SU-DHL-6 (cell line): ENCODE data around the gene ATG4C.
"Not testable (repeated sequence)": the region's sequence is repeated elsewhere in the genome, so short reads cannot be mapped to it uniquely, and the experiment has no call there.

Experiments used
- H2AFZ ChIP-seq: fragments of 200-600 bp; sonication (generic); 2 replicates; pipeline ENCODE4 v1.6.1; 2014; ENCODE audit warnings: low read depth, mild to moderate bottlenecking, moderate library complexity, mixed read lengths, antibody characterized with exemption, low read length; ENCODE audit not compliant: severe bottlenecking
- H3F3A ChIP-seq: fragments of 200-600 bp; shearing (Covaris generic); 2 replicates; pipeline ENCODE4 v1.6.0; 2016; ENCODE audit warnings: antibody characterized with exemption, mild to moderate bottlenecking; ENCODE audit not compliant: insufficient read depth
- H3K27ac ChIP-seq: fragments of 200-600 bp; sonication (generic); 2 replicates; pipeline ENCODE4 v1.5.1; 2016; ENCODE audit warnings: low read depth, mild to moderate bottlenecking, low read length, moderate library complexity, mixed read lengths
- H3K27me3 ChIP-seq: fragments of 200-600 bp; sonication (generic), shearing (Covaris generic); 2 replicates; pipeline ENCODE4 v1.6.0; 2014; ENCODE audit warnings: mild to moderate bottlenecking, low read length
- H3K36me3 ChIP-seq: fragments of 200-600 bp; sonication (generic); 2 replicates; pipeline ENCODE4 v1.6.1; 2014; ENCODE audit warnings: mild to moderate bottlenecking, low read length, mixed read lengths
- H3K4me2 ChIP-seq: fragments of 300-600, 200-600 bp; shearing (Covaris generic), sonication (generic); 2 replicates; pipeline ENCODE4 v1.6.0; 2014; ENCODE audit warnings: low read length, low read depth, mild to moderate bottlenecking; ENCODE audit not compliant: poor library complexity, severe bottlenecking
- H3K4me3 ChIP-seq: fragments of 200-600 bp; sonication (generic); 2 replicates; pipeline ENCODE4 v1.5.1; 2014; ENCODE audit warnings: antibody characterized with exemption, low read length, mild to moderate bottlenecking, mixed read lengths; ENCODE audit not compliant: insufficient read depth, poor library complexity, severe bottlenecking
- H3K79me2 ChIP-seq: fragments of 200-600 bp; sonication (generic); 2 replicates; pipeline ENCODE4 v1.6.1; 2014; ENCODE audit warnings: mild to moderate bottlenecking, low read length, moderate library complexity; ENCODE audit not compliant: insufficient read depth
- H3K9ac ChIP-seq: fragments of 200-600 bp; sonication (generic); 2 replicates; pipeline ENCODE4 v1.7.0; 2014; ENCODE audit warnings: mild to moderate bottlenecking, low read length
- H3K9me2 ChIP-seq: fragments of 200-600 bp; sonication (generic); replicated peaks from 2 replicates; pipeline ENCODE4 v1.6.1; 2014; ENCODE audit warnings: low read length; ENCODE audit not compliant: insufficient read depth
- H3K9me3 ChIP-seq: fragments of 200-600 bp; sonication (generic); 2 replicates; pipeline ENCODE4 v1.6.1; 2014; ENCODE audit warnings: low read length, mixed read lengths; ENCODE audit not compliant: insufficient read depth
- H4K20me1 ChIP-seq: fragments of 200-600 bp; sonication (generic); 2 replicates; pipeline ENCODE4 v1.6.1; 2014; ENCODE audit warnings: low read depth, mild to moderate bottlenecking, antibody characterized with exemption, low read length, moderate library complexity, mixed read lengths
- CTCF ChIP-seq: fragments of 200-600 bp; sonication (generic); IDR thresholded peaks from one replicate; pipeline ENCODE4 v1.5.1; 2017; ENCODE audit warnings: antibody characterized with exemption, mild to moderate bottlenecking, low read length, moderate library complexity; ENCODE audit not compliant: insufficient read depth, poor library complexity, severe bottlenecking
- EZH2phosphoT487 ChIP-seq: fragments of 200-600 bp; sonication (generic), shearing (Covaris generic); conservative IDR thresholded peaks from 2 replicates; pipeline ENCODE4 v1.6.1; 2018; ENCODE audit warnings: mild to moderate bottlenecking, antibody characterized with exemption, low read length, moderate library complexity, mixed read lengths

The ATG4C gene

DNA sequence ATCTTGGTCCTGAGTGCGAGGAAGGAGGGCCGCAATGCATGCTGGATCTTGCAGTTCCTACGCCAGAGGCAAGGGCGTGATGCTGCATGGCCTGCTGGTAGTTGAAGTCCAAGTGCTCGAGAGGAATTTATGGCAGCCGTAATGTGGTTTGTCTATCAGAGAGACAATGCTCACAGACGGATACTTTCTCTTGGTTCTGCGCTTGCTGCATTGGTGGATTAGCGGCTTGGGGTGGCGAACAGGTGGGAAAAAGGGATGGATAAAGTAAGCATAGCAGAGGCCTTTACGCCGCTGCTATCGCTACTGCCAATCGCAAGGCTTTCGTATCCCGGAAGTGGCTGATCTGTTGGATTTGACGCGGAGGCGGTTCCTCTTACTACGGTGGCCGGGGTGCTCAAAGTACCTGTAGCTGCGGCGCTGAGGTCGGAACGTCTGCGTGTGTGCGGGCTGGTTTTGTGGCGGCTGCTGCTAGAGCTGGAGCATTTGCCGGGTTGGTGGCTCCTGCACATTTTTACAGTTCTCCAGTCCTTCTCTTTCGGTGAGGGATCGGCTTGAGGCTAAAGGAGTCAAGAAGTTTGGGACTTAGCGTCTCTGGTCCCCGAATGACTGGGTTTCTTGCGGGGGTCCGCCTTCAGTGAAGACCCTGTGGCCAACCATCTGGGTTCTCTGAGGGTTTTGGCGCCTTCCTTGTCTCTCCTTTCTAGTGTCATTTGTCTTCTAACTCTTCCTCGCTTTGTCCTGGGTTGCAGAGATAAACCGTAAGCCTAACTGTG is at the start of gene ATG4C:
Gene ATG4C (plus strand): TSS at position 397 of the 773 bp plus-strand sequence. CDS start 19,655 bp downstream, outside the sequence.
- Histone ChIP-seq H3K4me3 (peak within 1 kb of the TSS; percentile 93), H3F3A (peaks cover 7% of the 10 kb centered on the region; the same call in 1 of the 2 replicates), H3K9ac (peak within 1 kb of the TSS; percentile 81), H3K27me3 (no peaks in the 10 kb centered on the region), H3K36me3 (no peaks in the 10 kb centered on the region), H3K9me3 (no peaks in the 10 kb centered on the region), H3K9me2 (no peaks in the 10 kb centered on the region), H3K27ac (peak within 1 kb of the TSS; percentile 81), H2AFZ (peak within 1 kb of the TSS; percentile 94), H4K20me1 (no peaks in the 10 kb centered on the region), H3K79me2 (peaks cover 48% of the 10 kb centered on the region), H3K4me2 (peak within 1 kb of the TSS; percentile 76)
- TF ChIP-seq EZH2phosphoT487, result no peak
- no peak for TF ChIP-seq CTCF

DNA sequence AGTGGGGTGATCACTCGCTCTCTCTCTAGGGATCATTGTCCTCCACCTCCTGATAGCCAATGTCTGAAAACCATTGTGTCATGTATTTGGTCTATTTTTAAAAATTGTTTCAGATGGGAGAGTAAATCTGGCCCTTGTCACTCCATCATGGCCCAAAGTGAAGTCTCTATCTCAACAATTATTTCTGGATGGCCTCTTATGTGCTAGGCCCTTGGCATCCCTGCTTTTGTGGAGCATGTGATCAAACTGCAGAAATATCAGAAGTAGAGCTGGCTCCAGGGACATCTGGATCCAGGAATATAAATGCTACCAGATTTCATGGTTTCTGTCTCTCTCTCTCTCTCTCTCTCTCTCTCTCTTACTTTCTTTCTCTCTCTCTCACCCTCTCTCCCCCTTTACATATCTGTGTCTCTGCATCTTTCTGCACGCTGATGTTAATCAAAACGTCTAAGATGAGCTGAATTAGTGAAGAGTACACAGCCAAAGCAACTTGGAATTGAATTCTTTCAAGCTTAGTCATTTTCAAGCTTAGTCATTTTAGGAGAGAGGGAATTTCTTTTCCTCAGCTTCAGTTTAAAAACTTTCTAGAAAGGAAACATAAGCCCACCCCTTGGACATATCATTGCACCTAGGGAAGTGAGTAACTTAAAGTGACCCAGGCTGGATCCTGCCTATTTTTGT is 48.3 kb upstream of the ATG4C start:
- Histone ChIP-seq H2AFZ (no peak overlapping the region), H3K79me2 (no peaks in the 10 kb centered on the region), H3K9me3 (no peaks in the 10 kb centered on the region), H3K36me3 (no peaks in the 10 kb centered on the region), H3K27me3 (no peaks in the 10 kb centered on the region), H3K4me3 (no peak overlapping the region), H3F3A (no peaks in the 10 kb centered on the region), H3K9ac (no peak overlapping the region), H3K27ac (no peak overlapping the region), H3K4me2 (no peak overlapping the region), H4K20me1 (no peaks in the 10 kb centered on the region), H3K9me2 (no peaks in the 10 kb centered on the region)
- no peak for TF ChIP-seq CTCF
- TF ChIP-seq EZH2phosphoT487, result no peak

GRCh38 chr1:62740701-62741100 is 43.2 kb upstream of the ATG4C start:
- not testable (repeated sequence) for H3K27ac ChIP-seq, H3K4me2 ChIP-seq, H2AFZ ChIP-seq, H3F3A ChIP-seq, H3K36me3 ChIP-seq, H3K9me3 ChIP-seq, H3K4me3 ChIP-seq, H3K79me2 ChIP-seq, H3K9me2 ChIP-seq, H4K20me1 ChIP-seq, H3K27me3 ChIP-seq, H3K9ac ChIP-seq
